ENCODE data around the gene PKNOX1. TPM values are rescaled to one million over a fixed set of nuclear protein-coding genes. Genes with fewer than 3 reads are reported as not detected.

Gene PKNOX1
- total and polyA plus RNA-seq, 2 experiments from 2014 or later: 29.9 to 76.7 TPM

DNA sequence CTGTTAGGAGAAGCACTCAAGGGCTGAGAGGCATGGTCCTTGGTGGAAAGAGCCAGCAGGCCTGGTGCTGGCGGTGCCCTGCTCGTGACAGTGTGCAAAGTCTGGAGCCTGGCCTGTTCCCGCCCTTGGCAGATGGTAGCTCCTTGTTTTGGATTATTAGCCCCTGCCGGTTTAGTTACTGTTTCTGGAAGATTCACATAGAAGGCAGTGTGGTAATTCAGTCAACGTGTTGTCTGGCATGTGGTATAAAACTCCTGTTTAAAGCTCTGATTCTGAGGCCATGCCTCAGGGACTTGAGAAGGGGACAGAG lies 6.8 kb downstream of the PKNOX1 start:
- no peak for TF ChIP-seq EZH2phosphoT487 (IDR thresholded peaks at IDR 0.05; ENCODE audit: unreplicated experiment)
- no peak for TF ChIP-seq STAT1 (IDR thresholded peaks at IDR 0.05; ENCODE audit: unreplicated experiment)
- 0 out of 2 replicates have a peak, but pooled peaks have one; percentile 36 for TF ChIP-seq POLR2AphosphoS5 (IDR thresholded peaks at IDR 0.05; ENCODE audit: low read depth)
- TF ChIP-seq, protein P1, sequence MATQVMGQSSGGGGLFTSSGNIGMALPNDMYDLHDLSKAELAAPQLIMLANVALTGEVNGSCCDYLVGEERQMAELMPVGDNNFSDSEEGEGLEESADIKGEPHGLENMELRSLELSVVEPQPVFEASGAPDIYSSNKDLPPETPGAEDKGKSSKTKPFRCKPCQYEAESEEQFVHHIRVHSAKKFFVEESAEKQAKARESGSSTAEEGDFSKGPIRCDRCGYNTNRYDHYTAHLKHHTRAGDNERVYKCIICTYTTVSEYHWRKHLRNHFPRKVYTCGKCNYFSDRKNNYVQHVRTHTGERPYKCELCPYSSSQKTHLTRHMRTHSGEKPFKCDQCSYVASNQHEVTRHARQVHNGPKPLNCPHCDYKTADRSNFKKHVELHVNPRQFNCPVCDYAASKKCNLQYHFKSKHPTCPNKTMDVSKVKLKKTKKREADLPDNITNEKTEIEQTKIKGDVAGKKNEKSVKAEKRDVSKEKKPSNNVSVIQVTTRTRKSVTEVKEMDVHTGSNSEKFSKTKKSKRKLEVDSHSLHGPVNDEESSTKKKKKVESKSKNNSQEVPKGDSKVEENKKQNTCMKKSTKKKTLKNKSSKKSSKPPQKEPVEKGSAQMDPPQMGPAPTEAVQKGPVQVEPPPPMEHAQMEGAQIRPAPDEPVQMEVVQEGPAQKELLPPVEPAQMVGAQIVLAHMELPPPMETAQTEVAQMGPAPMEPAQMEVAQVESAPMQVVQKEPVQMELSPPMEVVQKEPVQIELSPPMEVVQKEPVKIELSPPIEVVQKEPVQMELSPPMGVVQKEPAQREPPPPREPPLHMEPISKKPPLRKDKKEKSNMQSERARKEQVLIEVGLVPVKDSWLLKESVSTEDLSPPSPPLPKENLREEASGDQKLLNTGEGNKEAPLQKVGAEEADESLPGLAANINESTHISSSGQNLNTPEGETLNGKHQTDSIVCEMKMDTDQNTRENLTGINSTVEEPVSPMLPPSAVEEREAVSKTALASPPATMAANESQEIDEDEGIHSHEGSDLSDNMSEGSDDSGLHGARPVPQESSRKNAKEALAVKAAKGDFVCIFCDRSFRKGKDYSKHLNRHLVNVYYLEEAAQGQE (IDR thresholded peaks at IDR 0.05; ENCODE audit: unreplicated experiment): no peak
- TF ChIP-seq CREB1 (CRISPR knock-in tag; IDR thresholded peaks at IDR 0.05; ENCODE audit: low read depth): no peak
- Mint-ChIP-seq H3K27ac (peak overlapping the region; percentile 70), H3K4me1 (peaks cover 52% of the 10 kb centered on the region), H3K4me3 (no peak overlapping the region), H3K27me3 (ENCODE audit: insufficient read depth, low read depth, poor library complexity) (peaks cover 10% of the 10 kb centered on the region), H3K9me3 (peaks cover 17% of the 10 kb centered on the region), H3K36me3 (ENCODE audit: low read depth) (peaks cover 48% of the 10 kb centered on the region)
- H2AFZ ChIP-seq: no peak overlapping the region
- H3K79me2 ChIP-seq (replicated peaks; ENCODE audit: insufficient read depth): peaks cover 98% of the 10 kb centered on the region
- H3K4me2 ChIP-seq: peak overlapping the region; percentile 64
- peaks cover 18% of the 10 kb centered on the region for H3K36me3 ChIP-seq (ENCODE audit: insufficient read depth)
- peaks cover 4% of the 10 kb centered on the region; the same call in 1 of the 2 replicates for H4K20me1 ChIP-seq (replicated peaks; ENCODE audit: insufficient read depth)
- no peak overlapping the region for H3K4me3 ChIP-seq
- H3K27me3 ChIP-seq (ENCODE audit: insufficient read depth): no peaks in the 10 kb centered on the region
- ATAC-seq: no peak; the same call in 1 of the 3 replicates
- H3K9me2 ChIP-seq (ENCODE audit: insufficient read depth): no peaks in the 10 kb centered on the region
- peak overlapping the region; percentile 96 for H3K27ac ChIP-seq (ENCODE audit: low read depth)
- DNase-seq (ENCODE audit: low spot score): no peak
- peaks cover 62% of the 10 kb centered on the region for H3K4me1 ChIP-seq (ENCODE audit: insufficient read depth)
- H3F3A ChIP-seq (replicated peaks; ENCODE audit: low read depth): peaks cover 29% of the 10 kb centered on the region; the same call in 1 of the 2 replicates

DNA sequence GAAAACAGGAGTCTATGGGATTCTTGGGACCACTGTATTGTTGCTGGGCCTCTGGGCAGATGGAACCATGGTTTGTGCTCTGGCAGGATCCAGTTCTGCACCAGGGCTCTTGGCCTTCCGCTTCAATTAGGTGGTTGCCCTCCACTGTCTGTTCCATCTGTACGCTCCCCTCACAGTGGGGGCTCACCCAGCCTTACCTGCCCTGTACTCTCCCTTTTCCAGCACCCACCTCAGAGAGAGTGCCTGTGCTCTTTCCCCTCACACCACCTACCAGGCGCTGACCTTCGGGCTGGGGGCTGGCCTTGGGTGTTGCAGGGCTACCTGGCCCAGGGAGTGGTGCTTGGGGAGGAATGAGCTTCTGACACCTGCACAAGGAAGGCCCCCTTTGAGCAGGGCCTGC lies 7.5 kb downstream of the PKNOX1 start:
- peaks cover 55% of the 10 kb centered on the region for H3K4me1 ChIP-seq (ENCODE audit: insufficient read depth)
- peak overlapping the region; percentile 11; the same call in 1 of the 2 replicates for H3K27ac Mint-ChIP-seq
- H3K4me2 ChIP-seq: no peak overlapping the region
- peaks cover 98% of the 10 kb centered on the region for H3K79me2 ChIP-seq (replicated peaks; ENCODE audit: insufficient read depth)
- H3K36me3 Mint-ChIP-seq (ENCODE audit: low read depth): peaks cover 43% of the 10 kb centered on the region
- H3K36me3 ChIP-seq (ENCODE audit: insufficient read depth): peaks cover 13% of the 10 kb centered on the region
- H3K4me1 Mint-ChIP-seq: peaks cover 47% of the 10 kb centered on the region
- H4K20me1 ChIP-seq (replicated peaks; ENCODE audit: insufficient read depth): peaks cover 4% of the 10 kb centered on the region; the same call in 1 of the 2 replicates
- no peak overlapping the region for H2AFZ ChIP-seq
- TF ChIP-seq, protein P2, sequence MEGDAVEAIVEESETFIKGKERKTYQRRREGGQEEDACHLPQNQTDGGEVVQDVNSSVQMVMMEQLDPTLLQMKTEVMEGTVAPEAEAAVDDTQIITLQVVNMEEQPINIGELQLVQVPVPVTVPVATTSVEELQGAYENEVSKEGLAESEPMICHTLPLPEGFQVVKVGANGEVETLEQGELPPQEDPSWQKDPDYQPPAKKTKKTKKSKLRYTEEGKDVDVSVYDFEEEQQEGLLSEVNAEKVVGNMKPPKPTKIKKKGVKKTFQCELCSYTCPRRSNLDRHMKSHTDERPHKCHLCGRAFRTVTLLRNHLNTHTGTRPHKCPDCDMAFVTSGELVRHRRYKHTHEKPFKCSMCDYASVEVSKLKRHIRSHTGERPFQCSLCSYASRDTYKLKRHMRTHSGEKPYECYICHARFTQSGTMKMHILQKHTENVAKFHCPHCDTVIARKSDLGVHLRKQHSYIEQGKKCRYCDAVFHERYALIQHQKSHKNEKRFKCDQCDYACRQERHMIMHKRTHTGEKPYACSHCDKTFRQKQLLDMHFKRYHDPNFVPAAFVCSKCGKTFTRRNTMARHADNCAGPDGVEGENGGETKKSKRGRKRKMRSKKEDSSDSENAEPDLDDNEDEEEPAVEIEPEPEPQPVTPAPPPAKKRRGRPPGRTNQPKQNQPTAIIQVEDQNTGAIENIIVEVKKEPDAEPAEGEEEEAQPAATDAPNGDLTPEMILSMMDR (conservative IDR thresholded peaks at IDR 0.05; ENCODE audit: low read depth in 2 of 2): no peak
- TF ChIP-seq CREB1 (CRISPR knock-in tag; IDR thresholded peaks at IDR 0.05; ENCODE audit: low read depth) (no peak), ZNF331 (CRISPR knock-in tag; IDR thresholded peaks at IDR 0.05; ENCODE audit: low read depth) (no peak), ZNF114 (CRISPR knock-in tag; IDR thresholded peaks at IDR 0.05) (no peak), NANOG (IDR thresholded peaks at IDR 0.05; ENCODE audit: borderline replicate concordance) (no peak), EZH2phosphoT487 (IDR thresholded peaks at IDR 0.05; ENCODE audit: unreplicated experiment) (no peak), POLR2AphosphoS5 (IDR thresholded peaks at IDR 0.05; ENCODE audit: low read depth) (no peak)
- TF ChIP-seq, protein P1 (IDR thresholded peaks at IDR 0.05; ENCODE audit: unreplicated experiment): no peak
- TF ChIP-seq, protein P3, sequence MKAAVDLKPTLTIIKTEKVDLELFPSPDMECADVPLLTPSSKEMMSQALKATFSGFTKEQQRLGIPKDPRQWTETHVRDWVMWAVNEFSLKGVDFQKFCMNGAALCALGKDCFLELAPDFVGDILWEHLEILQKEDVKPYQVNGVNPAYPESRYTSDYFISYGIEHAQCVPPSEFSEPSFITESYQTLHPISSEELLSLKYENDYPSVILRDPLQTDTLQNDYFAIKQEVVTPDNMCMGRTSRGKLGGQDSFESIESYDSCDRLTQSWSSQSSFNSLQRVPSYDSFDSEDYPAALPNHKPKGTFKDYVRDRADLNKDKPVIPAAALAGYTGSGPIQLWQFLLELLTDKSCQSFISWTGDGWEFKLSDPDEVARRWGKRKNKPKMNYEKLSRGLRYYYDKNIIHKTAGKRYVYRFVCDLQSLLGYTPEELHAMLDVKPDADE (IDR thresholded peaks at IDR 0.05): no peak
- no peak overlapping the region for H3K4me3 Mint-ChIP-seq
- H3K27me3 Mint-ChIP-seq (ENCODE audit: insufficient read depth, low read depth, poor library complexity): peaks cover 10% of the 10 kb centered on the region
- no peaks in the 10 kb centered on the region for H3K27me3 ChIP-seq (ENCODE audit: insufficient read depth)
- no peak for DNase-seq (ENCODE audit: low spot score)
- H3K9me3 Mint-ChIP-seq: peaks cover 11% of the 10 kb centered on the region
- no peak; the same call in 2 of the 3 replicates for ATAC-seq
- peaks cover 29% of the 10 kb centered on the region; the same call in 1 of the 2 replicates for H3F3A ChIP-seq (replicated peaks; ENCODE audit: low read depth)
- 0 out of 2 replicates have a peak overlapping the region, but pooled peaks have one; percentile 32 for H3K27ac ChIP-seq (ENCODE audit: low read depth)
- no peaks in the 10 kb centered on the region for H3K9me2 ChIP-seq (ENCODE audit: insufficient read depth)
- H3K4me3 ChIP-seq: no peak overlapping the region

Data from GM23338 (cell line).